ENCODE data around the gene ACACA. TPM values are rescaled to one million over a fixed set of nuclear protein-coding genes. Genes with fewer than 3 reads are reported as not detected.

Gene ACACA
- total and polyA plus RNA-seq, 12 donors: 18.2 to 112 (median 70.4) TPM

DNA sequence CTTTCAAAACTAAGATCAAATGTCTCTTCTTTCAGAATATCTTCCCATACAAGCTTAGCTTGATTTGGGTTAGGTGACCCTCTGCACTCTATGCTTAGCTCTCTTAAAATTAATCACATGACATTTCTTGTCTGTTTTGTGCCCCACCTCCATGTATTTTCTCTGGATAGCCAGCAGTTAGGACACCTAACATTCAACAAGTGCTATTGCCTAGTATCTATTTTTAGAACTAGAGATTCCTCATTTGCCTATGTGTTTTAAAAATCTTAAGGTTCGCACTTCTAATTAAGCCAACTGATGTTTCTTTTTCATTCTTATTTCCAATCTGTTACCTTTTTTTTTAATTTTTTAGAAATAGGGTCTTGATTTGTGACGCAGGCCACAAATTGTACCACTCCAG is 160.6 kb downstream of the ACACA start:
- no peak overlapping the region for H3K4me3 ChIP-seq
- H3K27me3 ChIP-seq: no peaks in the 10 kb centered on the region
- H3K27ac ChIP-seq: no peak overlapping the region
- no peak for TF ChIP-seq POLR2A (IDR thresholded peaks at IDR 0.05)
- TF ChIP-seq, protein P1, sequence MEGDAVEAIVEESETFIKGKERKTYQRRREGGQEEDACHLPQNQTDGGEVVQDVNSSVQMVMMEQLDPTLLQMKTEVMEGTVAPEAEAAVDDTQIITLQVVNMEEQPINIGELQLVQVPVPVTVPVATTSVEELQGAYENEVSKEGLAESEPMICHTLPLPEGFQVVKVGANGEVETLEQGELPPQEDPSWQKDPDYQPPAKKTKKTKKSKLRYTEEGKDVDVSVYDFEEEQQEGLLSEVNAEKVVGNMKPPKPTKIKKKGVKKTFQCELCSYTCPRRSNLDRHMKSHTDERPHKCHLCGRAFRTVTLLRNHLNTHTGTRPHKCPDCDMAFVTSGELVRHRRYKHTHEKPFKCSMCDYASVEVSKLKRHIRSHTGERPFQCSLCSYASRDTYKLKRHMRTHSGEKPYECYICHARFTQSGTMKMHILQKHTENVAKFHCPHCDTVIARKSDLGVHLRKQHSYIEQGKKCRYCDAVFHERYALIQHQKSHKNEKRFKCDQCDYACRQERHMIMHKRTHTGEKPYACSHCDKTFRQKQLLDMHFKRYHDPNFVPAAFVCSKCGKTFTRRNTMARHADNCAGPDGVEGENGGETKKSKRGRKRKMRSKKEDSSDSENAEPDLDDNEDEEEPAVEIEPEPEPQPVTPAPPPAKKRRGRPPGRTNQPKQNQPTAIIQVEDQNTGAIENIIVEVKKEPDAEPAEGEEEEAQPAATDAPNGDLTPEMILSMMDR (IDR thresholded peaks at IDR 0.05): no peak
- H3K36me3 ChIP-seq (replicated peaks in 1 of 2): peaks cover 0 to 83% of the 10 kb centered on the region in 2 donors
- no peak for DNase-seq
- WGBS, 4 donors: 93 to 97% (median 97%) methylated on average over 2 of the region's 2 CpGs
- intact Hi-C loops (cut with DNase I): loop anchor here in 1 of 2 donors (10.0 kb wide), 1 partner anchor 51 kb away; no protein-coding TSS in a partner anchor
- no peaks in the 10 kb centered on the region for H3K4me1 ChIP-seq (replicated peaks in 1 of 2)
- H3K9me3 ChIP-seq (replicated peaks in 1 of 3): no peaks in the 10 kb centered on the region

DNA sequence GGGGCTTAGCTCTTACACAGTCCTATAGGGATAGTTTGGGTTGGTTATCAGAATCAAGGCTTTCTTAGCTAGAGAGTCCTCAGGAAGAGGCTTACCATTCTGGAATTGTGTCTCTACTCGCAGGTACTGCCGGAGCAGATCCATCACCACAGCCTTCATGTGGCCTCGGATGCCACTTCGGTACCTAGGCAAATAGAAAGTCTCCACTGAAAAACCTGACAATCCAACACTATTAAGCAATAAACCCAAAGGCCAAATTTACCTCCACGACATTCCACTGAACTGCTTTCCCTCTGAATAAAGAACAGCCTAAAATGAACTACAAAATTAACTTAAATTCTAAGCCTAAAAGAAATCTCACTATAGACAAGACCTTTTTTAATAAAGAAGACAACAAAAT is 166.3 kb downstream of the ACACA start:
- H3K4me3 ChIP-seq: no peak overlapping the region
- peaks cover 12 to 17% of the 10 kb centered on the region in 2 donors for H3K4me1 ChIP-seq (replicated peaks in 1 of 2)
- H3K9me3 ChIP-seq (replicated peaks in 1 of 3): no peaks in the 10 kb centered on the region
- no peaks in the 10 kb centered on the region for H3K27me3 ChIP-seq
- WGBS, 4 donors: 53 to 64% (median 61%) methylated on average over 5 of the region's 5 CpGs
- intact Hi-C loops (cut with DNase I): loop anchor here in 1 of 2 donors (10.0 kb wide), 1 partner anchor 46 kb away; no protein-coding TSS in a partner anchor
- TF ChIP-seq, protein P1 (IDR thresholded peaks at IDR 0.05): no peak
- no peak for TF ChIP-seq POLR2A (IDR thresholded peaks at IDR 0.05)
- H3K36me3 ChIP-seq (replicated peaks in 1 of 2): peaks cover 0 to 54% of the 10 kb centered on the region in 2 donors
- peak overlapping the region in 3 of 5 donors; percentile 7 to 70 (median 47) for H3K27ac ChIP-seq
- DNase-seq: no peak

- peak in 3 of 7 donors; percentile 29 to 54 (median 40) for DNase-seq
- Histone ChIP-seq H3K27ac (peak overlapping the region in 4 of 5 donors; percentile 7 to 70 (median 36)), H3K27me3 (no peaks in the 10 kb centered on the region), H3K9me3 (replicated peaks in 1 of 3) (no peaks in the 10 kb centered on the region), H3K4me3 (no peak overlapping the region), H3K4me1 (replicated peaks in 1 of 2) (peaks cover 12 to 17% of the 10 kb centered on the region in 2 donors), H3K36me3 (replicated peaks in 1 of 2) (peaks cover 0 to 52% of the 10 kb centered on the region in 2 donors)
- intact Hi-C loops (cut with DNase I): loop anchor here in 1 of 2 donors (10.0 kb wide), 1 partner anchor 45 kb away; no protein-coding TSS in a partner anchor
- 32 to 46% (median 41%) methylated on average over 3 of the region's 3 CpGs for WGBS, 4 donors
- TF ChIP-seq, protein P1 (IDR thresholded peaks at IDR 0.05): peak; percentile 44 to 77 (median 65)
- no peak for TF ChIP-seq POLR2A (IDR thresholded peaks at IDR 0.05)
Observed at GRCh38 chr17:37239690-37240334, 166.8 kb downstream of the ACACA start.

GRCh38 chr17:37234106-37234505 is 172.5 kb downstream of the ACACA start:
- peaks cover 0 to 27% of the 10 kb centered on the region in 2 donors for H3K36me3 ChIP-seq (replicated peaks in 1 of 2)
- WGBS, 4 donors: 92 to 100% (median 93%) methylated on average over 1 of the region's 1 CpG
- intact Hi-C loops (cut with DNase I): no loop called here

More at GRCh38 chr17:37234106-37234505, 172.5 kb downstream of the ACACA start:
- H3K4me3 ChIP-seq: no peak overlapping the region
- H3K27me3 ChIP-seq: no peaks in the 10 kb centered on the region
- no peaks in the 10 kb centered on the region for H3K9me3 ChIP-seq (replicated peaks in 1 of 3)
- H3K4me1 ChIP-seq (replicated peaks in 1 of 2): peaks cover 0 to 1% of the 10 kb centered on the region in 2 donors
- TF ChIP-seq, protein P1 (IDR thresholded peaks at IDR 0.05): no peak
- no peak for TF ChIP-seq POLR2A (IDR thresholded peaks at IDR 0.05)
- DNase-seq: no peak
- no peak overlapping the region for H3K27ac ChIP-seq

Measured in adrenal gland (tissue), 12 donors.